ENCODE data around the gene CEACAM8. TPM values are rescaled to one million over a fixed set of nuclear protein-coding genes. Genes with fewer than 3 reads are reported as not detected.
A peak's percentile ranks its signal among the peaks of the same experiment; 100 is the strongest.
"Not testable (repeated sequence)": the region's sequence is repeated elsewhere in the genome, so short reads cannot be mapped to it uniquely, and the experiment has no call there.

Gene CEACAM8
- total RNA-seq, 1 donor from 2014 or later, result not detected

DNA sequence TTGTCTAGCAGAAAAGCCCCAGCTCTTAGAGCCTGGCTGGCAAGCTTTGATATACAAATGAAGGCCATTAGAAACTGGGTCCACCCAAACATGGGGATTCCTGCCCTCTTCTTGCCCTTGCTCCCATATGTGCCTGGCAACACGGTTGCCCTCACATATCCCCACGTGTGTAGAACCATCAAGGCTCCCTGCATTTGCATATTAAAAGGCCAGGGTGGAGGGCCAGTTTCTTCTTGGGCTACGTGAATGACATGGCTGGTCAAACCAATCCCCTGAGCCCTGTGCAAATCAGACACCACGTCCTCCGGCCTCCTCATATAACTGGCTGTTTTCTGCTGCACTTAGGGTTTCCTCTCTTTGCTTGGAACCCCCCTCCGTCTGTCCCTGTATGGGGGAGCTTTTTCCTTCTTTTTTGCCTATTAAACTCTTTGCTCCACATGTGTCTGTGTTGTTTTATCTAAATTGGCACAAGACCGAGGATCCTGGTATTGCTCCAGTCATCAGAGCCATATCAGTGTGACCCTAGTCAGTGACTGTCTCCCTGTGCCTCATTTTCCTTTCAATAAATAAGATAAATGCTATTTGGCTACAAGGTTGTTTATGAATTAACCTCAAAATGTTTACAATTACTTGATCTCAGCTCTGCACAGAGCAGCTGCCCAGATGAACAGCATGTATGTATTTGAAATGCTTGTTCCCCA lies 36.1 kb downstream of the CEACAM8 start:
- peaks cover 6% of the 10 kb centered on the region for H3K27me3 Mint-ChIP-seq (ENCODE audit: insufficient read depth, low read depth)
- Histone ChIP-seq H2AFZ (replicated peaks) (no peak overlapping the region), H3K79me2 (ENCODE audit: low read depth) (no peaks in the 10 kb centered on the region), H3K27me3 (no peaks in the 10 kb centered on the region), H3K9me3 (ENCODE audit: low read depth) (no peaks in the 10 kb centered on the region), H3K4me2 (no peak overlapping the region), H3K9ac (no peak overlapping the region), H3K27ac (no peak overlapping the region), H3K4me1 (peaks cover 10% of the 10 kb centered on the region), H3K4me3 (no peak overlapping the region), H3F3A (ENCODE audit: low read depth) (no peaks in the 10 kb centered on the region), H3K36me3 (no peaks in the 10 kb centered on the region), H4K20me1 (ENCODE audit: low read depth) (no peaks in the 10 kb centered on the region)
- DNase-seq (ENCODE audit: low spot score), result no peak
- no peak overlapping the region for H3K4me3 Mint-ChIP-seq
- peaks cover 8% of the 10 kb centered on the region for H3K4me1 Mint-ChIP-seq
- peaks cover 2% of the 10 kb centered on the region for H3K9me3 Mint-ChIP-seq
- H3K27ac Mint-ChIP-seq, result no peak overlapping the region
- no peaks in the 10 kb centered on the region for H3K36me3 Mint-ChIP-seq
- no peak for TF ChIP-seq CTCF (IDR thresholded peaks at IDR 0.05)
- TF ChIP-seq EZH2phosphoT487 (IDR thresholded peaks at IDR 0.05), result no peak
- no peak for TF ChIP-seq EZH2 (IDR thresholded peaks at IDR 0.05)

- H3K79me2 ChIP-seq (ENCODE audit: low read depth); H3K4me3 ChIP-seq; H3K36me3 ChIP-seq; H3K4me1 Mint-ChIP-seq; H3K4me3 Mint-ChIP-seq; H2AFZ ChIP-seq (replicated peaks); H3K9ac ChIP-seq; H3K4me2 ChIP-seq; DNase-seq (ENCODE audit: low spot score); H3K27ac ChIP-seq; H3K36me3 Mint-ChIP-seq; H3K9me3 ChIP-seq (ENCODE audit: low read depth); H3K27ac Mint-ChIP-seq; H3K27me3 Mint-ChIP-seq (ENCODE audit: insufficient read depth, low read depth); H4K20me1 ChIP-seq (ENCODE audit: low read depth); H3K9me3 Mint-ChIP-seq; H3K27me3 ChIP-seq; H3K4me1 ChIP-seq; H3F3A ChIP-seq (ENCODE audit: low read depth): not testable (repeated sequence)
These were observed 37.3 kb downstream of the CEACAM8 start for GRCh38 chr19:42557386-42557871.

DNA sequence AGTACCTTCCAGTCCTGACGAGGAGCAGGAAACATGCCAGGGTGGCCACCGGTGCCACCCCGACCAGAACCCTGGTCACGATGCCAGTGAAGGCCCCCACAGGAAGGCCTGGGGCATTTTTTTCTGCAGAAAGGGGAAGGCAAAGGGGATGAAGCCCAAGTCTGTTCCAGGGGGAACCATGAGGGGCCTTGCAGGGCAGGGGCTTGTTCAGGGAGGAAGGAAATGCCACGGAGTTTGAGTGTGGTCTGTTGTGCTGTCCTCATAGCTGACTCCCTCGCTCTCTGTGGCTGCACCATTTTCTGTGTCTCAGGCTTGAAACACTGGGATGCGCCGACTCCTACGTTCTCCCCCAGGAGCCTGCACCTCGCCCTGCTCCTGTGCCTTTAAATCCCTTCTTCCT lies 38.9 kb downstream of the CEACAM8 start:
- H3K36me3 ChIP-seq, result no peaks in the 10 kb centered on the region
- no peak overlapping the region for H3K9ac ChIP-seq
- H3K4me1 ChIP-seq, result peaks cover 10% of the 10 kb centered on the region
- H3K27ac ChIP-seq, result no peak overlapping the region
- no peaks in the 10 kb centered on the region for H3F3A ChIP-seq (ENCODE audit: low read depth)
- no peak overlapping the region for H3K4me2 ChIP-seq
- no peaks in the 10 kb centered on the region for H3K9me3 ChIP-seq (ENCODE audit: low read depth)
- H3K79me2 ChIP-seq (ENCODE audit: low read depth), result no peaks in the 10 kb centered on the region
- Mint-ChIP-seq H3K36me3 (no peaks in the 10 kb centered on the region), H3K9me3 (peaks cover 4% of the 10 kb centered on the region), H3K4me1 (peaks cover 8% of the 10 kb centered on the region), H3K4me3 (no peak overlapping the region), H3K27ac (no peak overlapping the region), H3K27me3 (ENCODE audit: insufficient read depth, low read depth) (peaks cover 4% of the 10 kb centered on the region)
- no peaks in the 10 kb centered on the region for H4K20me1 ChIP-seq (ENCODE audit: low read depth)
- H3K4me3 ChIP-seq, result no peak overlapping the region
- no peak for TF ChIP-seq EZH2 (IDR thresholded peaks at IDR 0.05)
- no peak for TF ChIP-seq EZH2phosphoT487 (IDR thresholded peaks at IDR 0.05)
- TF ChIP-seq CTCF (IDR thresholded peaks at IDR 0.05), result no peak
- DNase-seq (ENCODE audit: low spot score), result no peak
- no peak overlapping the region for H2AFZ ChIP-seq (replicated peaks)
- H3K27me3 ChIP-seq, result no peaks in the 10 kb centered on the region

DNA sequence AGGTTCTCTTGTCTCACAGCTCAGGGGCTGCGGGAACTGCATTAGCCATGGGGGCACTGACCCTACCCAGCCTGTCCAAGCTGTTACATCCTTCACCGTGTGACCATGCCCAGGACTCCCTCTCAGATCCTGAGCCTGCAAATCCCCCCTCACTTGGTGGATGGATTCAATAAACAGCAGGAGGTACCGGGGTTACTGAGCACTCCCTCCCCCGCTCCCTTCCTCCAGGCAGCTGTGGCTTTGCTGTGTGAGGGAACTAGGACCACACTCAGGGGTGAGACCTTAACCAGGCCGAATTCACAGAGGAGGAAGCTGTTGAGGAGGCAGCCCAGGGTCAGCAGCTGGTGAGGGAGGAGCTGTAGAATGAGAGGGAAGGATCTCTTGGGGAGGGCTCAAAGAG lies 39.4 kb downstream of the CEACAM8 start:
- Histone ChIP-seq H3K4me1 (peaks cover 10% of the 10 kb centered on the region), H4K20me1 (ENCODE audit: low read depth) (no peaks in the 10 kb centered on the region), H3K9me3 (ENCODE audit: low read depth) (no peaks in the 10 kb centered on the region), H2AFZ (replicated peaks) (no peak overlapping the region), H3K9ac (no peak overlapping the region), H3K4me3 (no peak overlapping the region), H3K4me2 (peak overlapping the region; percentile 22), H3K27me3 (no peaks in the 10 kb centered on the region), H3F3A (ENCODE audit: low read depth) (no peaks in the 10 kb centered on the region), H3K79me2 (ENCODE audit: low read depth) (no peaks in the 10 kb centered on the region), H3K36me3 (no peaks in the 10 kb centered on the region), H3K27ac (no peak overlapping the region)
- Mint-ChIP-seq H3K4me1 (peaks cover 8% of the 10 kb centered on the region), H3K36me3 (no peaks in the 10 kb centered on the region), H3K27ac (no peak overlapping the region), H3K4me3 (peak overlapping the region; percentile 62), H3K9me3 (peaks cover 4% of the 10 kb centered on the region), H3K27me3 (ENCODE audit: insufficient read depth, low read depth) (peaks cover 4% of the 10 kb centered on the region)
- TF ChIP-seq EZH2 (IDR thresholded peaks at IDR 0.05) (no peak), CTCF (IDR thresholded peaks at IDR 0.05) (no peak), EZH2phosphoT487 (IDR thresholded peaks at IDR 0.05) (no peak)
- peak; percentile 43 for DNase-seq (ENCODE audit: low spot score)
